HG03520 (cell line): ENCODE results near the gene ATP13A4.

Experiments used
- ATAC-seq: cut with Tn5 transposase; IDR thresholded peaks from one replicate; pipeline ENCODE4 v1.9.1; 2021; ENCODE audit warnings: mild to moderate bottlenecking, moderate library complexity; ENCODE audit not compliant: unreplicated experiment

The ATP13A4 gene

GRCh38 chr3:193407688-193408087, 147.0 kb downstream of the ATP13A4 start:
- no peak for ATAC-seq

GRCh38 chr3:193407112-193407511, 147.6 kb downstream of the ATP13A4 start:
- no peak for ATAC-seq

DNA sequence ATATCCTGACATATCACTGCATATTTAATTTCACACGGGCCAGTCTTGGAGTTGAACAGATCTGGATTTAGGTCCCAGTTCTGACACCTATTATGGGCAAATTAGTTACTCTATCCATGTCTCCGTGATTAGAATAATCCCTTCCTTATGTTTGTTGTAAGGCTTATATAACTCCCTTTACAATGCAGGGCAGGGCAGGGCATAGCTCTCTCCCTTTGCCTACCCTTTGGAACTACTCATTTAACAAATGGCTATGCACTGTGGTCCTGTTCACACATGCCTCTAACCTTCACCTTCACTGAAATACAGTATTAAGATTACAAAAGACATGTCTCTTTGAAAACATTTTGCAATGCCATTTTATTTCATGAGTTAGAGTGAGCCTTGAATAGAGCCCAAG, 151.4 kb downstream of the ATP13A4 start:
- no peak for ATAC-seq

- no peak for ATAC-seq
Observed at GRCh38 chr3:193400304-193400703, 154.4 kb downstream of the ATP13A4 start.

GRCh38 chr3:193396451-193397244, 158.0 kb downstream of the ATP13A4 start:
- ATAC-seq = no peak

GRCh38 chr3:193391902-193392301, 162.8 kb downstream of the ATP13A4 start:
- no peak for ATAC-seq

- no peak for ATAC-seq
Observed at GRCh38 chr3:193389335-193389734, 165.4 kb downstream of the ATP13A4 start.

GRCh38 chr3:193388361-193388760, 166.3 kb downstream of the ATP13A4 start:
- ATAC-seq = no peak

DNA sequence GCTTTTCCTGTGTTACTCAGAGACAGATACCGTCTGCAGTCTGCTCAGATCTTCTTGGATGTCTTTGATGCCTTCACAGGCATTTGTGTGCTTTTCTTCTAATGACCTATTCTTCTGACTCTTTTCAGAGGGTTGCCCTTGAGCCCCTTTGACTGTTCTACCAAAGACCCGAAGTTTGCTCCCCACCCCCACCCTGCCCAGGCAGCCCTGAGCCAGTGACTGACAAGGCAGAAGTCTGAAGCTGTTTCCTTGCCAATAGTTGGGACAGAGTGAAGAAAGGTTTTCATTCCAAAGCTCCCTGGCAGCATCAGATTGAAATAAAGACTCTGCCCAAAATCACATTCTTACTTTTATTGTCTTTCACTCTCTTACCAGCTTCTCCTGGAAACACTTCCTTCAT, 167.1 kb downstream of the ATP13A4 start:
- ATAC-seq = no peak

GRCh38 chr3:193378706-193379105, 176.0 kb downstream of the ATP13A4 start, which contains the start of gene ATP13A5:
TSS of gene ATP13A5 (minus strand) at chr3:193378753. CDS start at chr3:193378725, 28 bp downstream.
- ATAC-seq = no peak

GRCh38 chr3:193377591-193377990, 177.1 kb downstream of the ATP13A4 start:
- ATAC-seq = no peak

DNA sequence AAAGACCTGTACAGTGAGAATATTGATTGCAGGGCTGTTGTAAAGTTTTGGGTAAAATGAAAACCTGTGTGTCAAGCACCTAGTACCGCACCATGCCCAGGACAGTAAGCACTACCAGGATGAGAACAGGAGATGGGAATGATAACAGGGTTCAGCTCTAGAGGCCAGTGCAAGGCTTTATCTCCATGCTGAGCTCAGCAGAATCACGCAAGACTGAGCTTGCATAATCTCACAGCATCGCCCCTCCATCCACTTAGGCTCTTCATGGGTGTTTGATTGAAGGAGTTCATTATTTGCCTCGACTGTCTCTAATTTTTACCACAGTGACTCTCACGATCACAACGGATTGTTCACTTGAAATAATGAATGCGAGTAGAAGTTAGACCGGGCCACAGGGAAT, 179.1 kb downstream of the ATP13A4 start:
- no peak for ATAC-seq

GRCh38 chr3:193372783-193373182, 181.9 kb downstream of the ATP13A4 start:
- peak; percentile 60 for ATAC-seq

- no peak for ATAC-seq
Observed at GRCh38 chr3:193367868-193368267, 186.8 kb downstream of the ATP13A4 start.

DNA sequence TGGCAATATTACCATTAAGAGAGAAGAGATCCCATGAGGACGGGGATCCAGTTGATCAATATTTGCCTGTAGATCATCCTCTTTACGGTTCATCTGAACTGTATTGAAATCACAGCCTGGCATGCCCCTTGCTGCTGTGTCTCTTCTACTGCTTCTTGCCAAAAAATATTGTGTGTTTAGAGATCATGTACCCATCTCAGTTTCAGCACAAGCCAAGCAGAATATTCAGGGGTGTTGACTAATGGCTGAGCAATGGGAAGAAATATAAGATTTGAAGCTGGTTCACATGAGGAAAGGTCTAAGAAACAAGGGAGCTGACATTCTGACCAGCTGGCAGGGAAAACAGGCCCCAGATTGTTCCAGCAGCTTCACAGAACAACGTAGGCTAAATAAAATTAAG, 197.4 kb downstream of the ATP13A4 start:
- no peak for ATAC-seq

GRCh38 chr3:193354423-193354822, 200.3 kb downstream of the ATP13A4 start:
- no peak for ATAC-seq
